HepG2 (cell line): Measurements from ENCODE around the gene NMNAT1. TPM values are rescaled to one million over a fixed set of nuclear protein-coding genes. Genes with fewer than 3 reads are reported as not detected.

Source experiments
- ATAD3A ChIP-seq: sonication (generic); formaldehyde crosslinking; IDR thresholded peaks from 2 replicates; pipeline ENCODE4 v1.4.0; 2020; ENCODE audit warnings: missing genetic modification reagents
- CEBPG ChIP-seq: IDR thresholded peaks from 2 replicates; pipeline ENCODE4 v1.6.1; 2016
- ETV6 ChIP-seq: sonication (generic); formaldehyde crosslinking; conservative IDR thresholded peaks from 2 replicates; pipeline ENCODE4 v1.4.0; 2020; ENCODE audit warnings: missing genetic modification reagents
- MAFK ChIP-seq, 2 experiments: IDR thresholded peaks in 1 of 2; conservative IDR thresholded peaks in 1 of 2; 2 replicates each; pipeline ENCODE4 v1.6.1; 2011; ENCODE audit warnings: improper control_type of control experiment in 2 of 2, low read length in 2 of 2
- MED8 ChIP-seq: sonication (generic); formaldehyde crosslinking; IDR thresholded peaks from 2 replicates; pipeline ENCODE4 v1.8.1; 2023; ENCODE audit warnings: mild to moderate bottlenecking, missing genetic modification reagents; ENCODE audit not compliant: insufficient replicate concordance
- MIXL1 ChIP-seq: IDR thresholded peaks from 2 replicates; pipeline ENCODE4 v1.6.1; 2016
- NR2F6 ChIP-seq, 2 experiments: IDR thresholded peaks; 2 replicates each; pipeline ENCODE4 v1.6.1; 2016; ENCODE audit warnings: antibody characterized with exemption in 1 of 2, mild to moderate bottlenecking in 1 of 2
- NRL ChIP-seq: sonication (generic); formaldehyde crosslinking; IDR thresholded peaks from 2 replicates; pipeline ENCODE4 v1.5.0; 2020; ENCODE audit warnings: missing genetic modification reagents, mild to moderate bottlenecking, moderate library complexity, borderline replicate concordance
- POLR2G ChIP-seq: fragments of 200-400 bp; formaldehyde crosslinking; IDR thresholded peaks from 2 replicates; pipeline ENCODE4 v1.6.1; 2018; ENCODE audit warnings: mild to moderate bottlenecking, low read depth, low read length, moderate library complexity
- RAD21 ChIP-seq: fragments of 450-650 bp; formaldehyde crosslinking; IDR thresholded peaks from 2 replicates; pipeline ENCODE4 v1.5.0; 2020; ENCODE audit warnings: mild to moderate bottlenecking
- RXRB ChIP-seq: IDR thresholded peaks from 2 replicates; pipeline ENCODE4 v1.6.1; 2016; ENCODE audit warnings: borderline replicate concordance, missing genetic modification reagents, missing compliant biosample characterization
- SAP130 ChIP-seq: IDR thresholded peaks from 2 replicates; pipeline ENCODE4 v1.6.1; 2016; ENCODE audit warnings: low read depth
- SMC3 ChIP-seq: IDR thresholded peaks from 2 replicates; pipeline ENCODE4 v1.6.1; 2011; ENCODE audit warnings: low read length, improper control_type of control experiment
- ZEB1 ChIP-seq: IDR thresholded peaks from 2 replicates; pipeline ENCODE4 v1.6.1; 2012; ENCODE audit warnings: mild to moderate bottlenecking, low read depth, inconsistent platforms; ENCODE audit not compliant: insufficient replicate concordance
- ZNF264 ChIP-seq: sonication (generic); formaldehyde crosslinking; IDR thresholded peaks from 2 replicates; pipeline ENCODE4 v1.4.0; 2020; ENCODE audit warnings: missing genetic modification reagents
- ZNF746 ChIP-seq: sonication (generic); formaldehyde crosslinking; IDR thresholded peaks from 2 replicates; pipeline ENCODE4 v1.8.0; 2022; ENCODE audit warnings: mild to moderate bottlenecking, missing genetic modification reagents
- ZNF816 ChIP-seq: sonication (generic); formaldehyde crosslinking; IDR thresholded peaks from 2 replicates; pipeline ENCODE4 v1.8.0; 2022; ENCODE audit warnings: missing genetic modification reagents, mild to moderate bottlenecking, borderline replicate concordance
- polyA plus RNA-seq, 8 experiments: library from polyadenylated mRNA; depleted of rRNA in 3 of 8; stranded (reverse) in 7 of 8; unstranded in 1 of 8; fragments of >200 nt; fragmentation: Illumina TruSeq in 4 of 8; extraction: Trizol in 4 of 8; gene quantifications; 2 replicates each; pipeline versions ENCODE4 v1.2.1 to v1.2.3, GENCODE V29; 2011 to 2016; ENCODE audit warnings: low read depth in 4 of 8, missing spikeins in 1 of 8, mixed read lengths in 1 of 8; ENCODE audit not compliant: insufficient read depth in 1 of 8
- total RNA-seq, 5 experiments: library from RNA; depleted of rRNA; stranded (reverse); fragments of >200 nt; fragmentation: Illumina TruSeq; extraction: Trizol; gene quantifications; 2 replicates each; pipeline ENCODE4 v1.2.3, GENCODE V29; 2016; ENCODE audit warnings: low read depth in 1 of 5
- TF ChIP-seq, protein P1 (sequence below): sonication (generic); formaldehyde crosslinking; IDR thresholded peaks from 2 replicates; pipeline ENCODE4 v1.5.0; 2020; ENCODE audit warnings: missing genetic modification reagents
- TF ChIP-seq, protein P2 (sequence below): IDR thresholded peaks from 2 replicates; pipeline ENCODE4 v1.6.1; 2016; ENCODE audit warnings: mild to moderate bottlenecking
- TF ChIP-seq, protein P3 (sequence below): sonication (generic); formaldehyde crosslinking; IDR thresholded peaks from 2 replicates; pipeline ENCODE4 v1.5.0; 2020; ENCODE audit warnings: mild to moderate bottlenecking, missing genetic modification reagents, moderate library complexity
- TF ChIP-seq, protein P4 (sequence below): sonication (generic); formaldehyde crosslinking; IDR thresholded peaks from 2 replicates; pipeline ENCODE4 v1.4.0; 2020; ENCODE audit warnings: missing genetic modification reagents, borderline replicate concordance
- TF ChIP-seq, protein P5 (sequence below): sonication (generic); formaldehyde crosslinking; IDR thresholded peaks from 2 replicates; pipeline ENCODE4 v1.4.0; 2020; ENCODE audit warnings: missing genetic modification reagents

NMNAT1 gene
- total and polyA plus RNA-seq, 2 of the 13 experiments (the other 11 are each of a cell fraction or from before 2014, with no cell fraction given): 5.6 to 12.2 TPM

DNA sequence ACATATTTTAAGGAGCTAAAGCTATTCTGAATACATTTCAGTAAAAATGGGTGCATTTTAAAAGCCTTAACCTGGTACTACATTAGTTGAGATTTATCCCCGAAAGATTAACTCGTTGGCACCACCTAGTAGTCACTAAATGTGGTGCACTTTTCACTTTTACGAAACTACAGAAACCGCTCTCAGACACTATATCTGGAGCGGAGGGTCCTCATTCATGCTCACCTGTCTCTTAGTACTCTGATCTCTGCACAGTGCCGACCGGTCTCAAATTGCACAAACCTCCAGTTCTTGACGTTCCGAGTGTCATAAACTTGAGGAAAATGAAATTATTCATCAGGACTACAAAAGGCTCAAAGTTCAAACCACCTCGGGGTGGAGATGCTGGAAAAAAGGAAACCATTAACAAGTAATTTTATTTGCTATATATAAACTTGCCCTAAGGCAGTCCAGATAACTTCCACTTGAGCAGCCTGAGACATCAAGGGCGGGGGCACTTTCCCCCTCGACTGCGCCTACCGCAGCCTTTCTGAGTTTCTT, 806 bp upstream of the NMNAT1 start (continued):
- 0 out of 2 replicates have a peak, but pooled peaks have one; percentile 7 for TF ChIP-seq NR2F6 (IDR thresholded peaks at IDR 0.05)
- no peak for TF ChIP-seq NR2F6 (CRISPR knock-in tag; IDR thresholded peaks at IDR 0.05)
- TF ChIP-seq, protein P1, sequence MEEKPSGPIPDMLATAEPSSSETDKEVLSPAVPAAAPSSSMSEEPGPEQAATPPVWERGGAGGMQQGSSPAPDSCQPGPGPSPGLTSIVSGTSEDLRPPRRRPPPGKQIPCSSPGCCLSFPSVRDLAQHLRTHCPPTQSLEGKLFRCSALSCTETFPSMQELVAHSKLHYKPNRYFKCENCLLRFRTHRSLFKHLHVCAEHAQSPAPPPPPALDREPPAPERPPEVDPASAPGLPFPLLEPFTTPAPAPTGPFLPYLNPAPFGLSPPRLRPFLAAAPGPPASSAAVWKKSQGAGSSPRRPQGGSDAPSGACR (CRISPR knock-in tag): 0 out of 2 replicates have a peak, but pooled peaks have one; percentile 8
- 0 out of 2 replicates have a peak, but pooled peaks have one; percentile 8 for TF ChIP-seq RXRB (CRISPR knock-in tag)
- TF ChIP-seq ZEB1: no peak
- 0 out of 2 replicates have a peak, but pooled peaks have one; percentile 30 for TF ChIP-seq SAP130 (CRISPR knock-in tag)
- TF ChIP-seq MAFK (conservative IDR thresholded peaks at IDR 0.05 in 1 of 2, IDR thresholded peaks at IDR 0.05 in 1 of 2; ENCODE audit: low read length in 2 of 2): no peak
- TF ChIP-seq ZNF816: peak; percentile 5; the same call in 1 of the 2 replicates
- no peak for TF ChIP-seq POLR2G
- TF ChIP-seq, protein P2, sequence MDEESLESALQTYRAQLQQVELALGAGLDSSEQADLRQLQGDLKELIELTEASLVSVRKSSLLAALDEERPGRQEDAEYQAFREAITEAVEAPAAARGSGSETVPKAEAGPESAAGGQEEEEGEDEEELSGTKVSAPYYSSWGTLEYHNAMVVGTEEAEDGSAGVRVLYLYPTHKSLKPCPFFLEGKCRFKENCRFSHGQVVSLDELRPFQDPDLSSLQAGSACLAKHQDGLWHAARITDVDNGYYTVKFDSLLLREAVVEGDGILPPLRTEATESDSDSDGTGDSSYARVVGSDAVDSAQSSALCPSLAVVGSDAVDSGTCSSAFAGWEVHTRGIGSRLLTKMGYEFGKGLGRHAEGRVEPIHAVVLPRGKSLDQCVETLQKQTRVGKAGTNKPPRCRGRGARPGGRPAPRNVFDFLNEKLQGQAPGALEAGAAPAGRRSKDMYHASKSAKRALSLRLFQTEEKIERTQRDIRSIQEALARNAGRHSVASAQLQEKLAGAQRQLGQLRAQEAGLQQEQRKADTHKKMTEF: no peak
- TF ChIP-seq, protein P3, sequence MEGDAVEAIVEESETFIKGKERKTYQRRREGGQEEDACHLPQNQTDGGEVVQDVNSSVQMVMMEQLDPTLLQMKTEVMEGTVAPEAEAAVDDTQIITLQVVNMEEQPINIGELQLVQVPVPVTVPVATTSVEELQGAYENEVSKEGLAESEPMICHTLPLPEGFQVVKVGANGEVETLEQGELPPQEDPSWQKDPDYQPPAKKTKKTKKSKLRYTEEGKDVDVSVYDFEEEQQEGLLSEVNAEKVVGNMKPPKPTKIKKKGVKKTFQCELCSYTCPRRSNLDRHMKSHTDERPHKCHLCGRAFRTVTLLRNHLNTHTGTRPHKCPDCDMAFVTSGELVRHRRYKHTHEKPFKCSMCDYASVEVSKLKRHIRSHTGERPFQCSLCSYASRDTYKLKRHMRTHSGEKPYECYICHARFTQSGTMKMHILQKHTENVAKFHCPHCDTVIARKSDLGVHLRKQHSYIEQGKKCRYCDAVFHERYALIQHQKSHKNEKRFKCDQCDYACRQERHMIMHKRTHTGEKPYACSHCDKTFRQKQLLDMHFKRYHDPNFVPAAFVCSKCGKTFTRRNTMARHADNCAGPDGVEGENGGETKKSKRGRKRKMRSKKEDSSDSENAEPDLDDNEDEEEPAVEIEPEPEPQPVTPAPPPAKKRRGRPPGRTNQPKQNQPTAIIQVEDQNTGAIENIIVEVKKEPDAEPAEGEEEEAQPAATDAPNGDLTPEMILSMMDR (CRISPR knock-in tag): peak; percentile 74
- TF ChIP-seq MED8 (CRISPR knock-in tag): no peak
- peak; percentile 79 for TF ChIP-seq SMC3
- TF ChIP-seq, protein P4, sequence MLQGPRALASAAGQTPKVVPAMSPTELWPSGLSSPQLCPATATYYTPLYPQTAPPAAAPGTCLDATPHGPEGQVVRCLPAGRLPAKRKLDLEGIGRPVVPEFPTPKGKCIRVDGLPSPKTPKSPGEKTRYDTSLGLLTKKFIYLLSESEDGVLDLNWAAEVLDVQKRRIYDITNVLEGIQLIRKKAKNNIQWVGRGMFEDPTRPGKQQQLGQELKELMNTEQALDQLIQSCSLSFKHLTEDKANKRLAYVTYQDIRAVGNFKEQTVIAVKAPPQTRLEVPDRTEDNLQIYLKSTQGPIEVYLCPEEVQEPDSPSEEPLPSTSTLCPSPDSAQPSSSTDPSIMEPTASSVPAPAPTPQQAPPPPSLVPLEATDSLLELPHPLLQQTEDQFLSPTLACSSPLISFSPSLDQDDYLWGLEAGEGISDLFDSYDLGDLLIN (CRISPR knock-in tag): no peak
- 0 out of 2 replicates have a peak, but pooled peaks have one; percentile 25 for TF ChIP-seq MIXL1 (CRISPR knock-in tag)
- 0 out of 2 replicates have a peak, but pooled peaks have one; percentile 20 for TF ChIP-seq ZNF264 (CRISPR knock-in tag)
- no peak for TF ChIP-seq NRL (CRISPR knock-in tag)
- 0 out of 2 replicates have a peak, but pooled peaks have one; percentile 2 for TF ChIP-seq ZNF746 (CRISPR knock-in tag)
- TF ChIP-seq ETV6: no peak
- TF ChIP-seq, protein P5, sequence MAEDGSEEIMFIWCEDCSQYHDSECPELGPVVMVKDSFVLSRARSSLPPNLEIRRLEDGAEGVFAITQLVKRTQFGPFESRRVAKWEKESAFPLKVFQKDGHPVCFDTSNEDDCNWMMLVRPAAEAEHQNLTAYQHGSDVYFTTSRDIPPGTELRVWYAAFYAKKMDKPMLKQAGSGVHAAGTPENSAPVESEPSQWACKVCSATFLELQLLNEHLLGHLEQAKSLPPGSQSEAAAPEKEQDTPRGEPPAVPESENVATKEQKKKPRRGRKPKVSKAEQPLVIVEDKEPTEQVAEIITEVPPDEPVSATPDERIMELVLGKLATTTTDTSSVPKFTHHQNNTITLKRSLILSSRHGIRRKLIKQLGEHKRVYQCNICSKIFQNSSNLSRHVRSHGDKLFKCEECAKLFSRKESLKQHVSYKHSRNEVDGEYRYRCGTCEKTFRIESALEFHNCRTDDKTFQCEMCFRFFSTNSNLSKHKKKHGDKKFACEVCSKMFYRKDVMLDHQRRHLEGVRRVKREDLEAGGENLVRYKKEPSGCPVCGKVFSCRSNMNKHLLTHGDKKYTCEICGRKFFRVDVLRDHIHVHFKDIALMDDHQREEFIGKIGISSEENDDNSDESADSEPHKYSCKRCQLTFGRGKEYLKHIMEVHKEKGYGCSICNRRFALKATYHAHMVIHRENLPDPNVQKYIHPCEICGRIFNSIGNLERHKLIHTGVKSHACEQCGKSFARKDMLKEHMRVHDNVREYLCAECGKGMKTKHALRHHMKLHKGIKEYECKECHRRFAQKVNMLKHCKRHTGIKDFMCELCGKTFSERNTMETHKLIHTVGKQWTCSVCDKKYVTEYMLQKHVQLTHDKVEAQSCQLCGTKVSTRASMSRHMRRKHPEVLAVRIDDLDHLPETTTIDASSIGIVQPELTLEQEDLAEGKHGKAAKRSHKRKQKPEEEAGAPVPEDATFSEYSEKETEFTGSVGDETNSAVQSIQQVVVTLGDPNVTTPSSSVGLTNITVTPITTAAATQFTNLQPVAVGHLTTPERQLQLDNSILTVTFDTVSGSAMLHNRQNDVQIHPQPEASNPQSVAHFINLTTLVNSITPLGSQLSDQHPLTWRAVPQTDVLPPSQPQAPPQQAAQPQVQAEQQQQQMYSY (CRISPR knock-in tag): 0 out of 2 replicates have a peak, but pooled peaks have one; percentile 20
- peak; percentile 71 for TF ChIP-seq RAD21 (CRISPR knock-in tag)
- peak; percentile 48; the same call in 1 of the 2 replicates for TF ChIP-seq CEBPG (CRISPR knock-in tag)
- no peak for TF ChIP-seq ATAD3A (CRISPR knock-in tag)
